HG02623 (cell line): ENCODE measurements around the gene BRD4.

ENCODE experiments used
- ATAC-seq: cut with Tn5 transposase; IDR thresholded peaks from one replicate; pipeline ENCODE4 v1.9.1; 2021; ENCODE audit warnings: moderate library complexity; ENCODE audit not compliant: unreplicated experiment

Gene BRD4

DNA sequence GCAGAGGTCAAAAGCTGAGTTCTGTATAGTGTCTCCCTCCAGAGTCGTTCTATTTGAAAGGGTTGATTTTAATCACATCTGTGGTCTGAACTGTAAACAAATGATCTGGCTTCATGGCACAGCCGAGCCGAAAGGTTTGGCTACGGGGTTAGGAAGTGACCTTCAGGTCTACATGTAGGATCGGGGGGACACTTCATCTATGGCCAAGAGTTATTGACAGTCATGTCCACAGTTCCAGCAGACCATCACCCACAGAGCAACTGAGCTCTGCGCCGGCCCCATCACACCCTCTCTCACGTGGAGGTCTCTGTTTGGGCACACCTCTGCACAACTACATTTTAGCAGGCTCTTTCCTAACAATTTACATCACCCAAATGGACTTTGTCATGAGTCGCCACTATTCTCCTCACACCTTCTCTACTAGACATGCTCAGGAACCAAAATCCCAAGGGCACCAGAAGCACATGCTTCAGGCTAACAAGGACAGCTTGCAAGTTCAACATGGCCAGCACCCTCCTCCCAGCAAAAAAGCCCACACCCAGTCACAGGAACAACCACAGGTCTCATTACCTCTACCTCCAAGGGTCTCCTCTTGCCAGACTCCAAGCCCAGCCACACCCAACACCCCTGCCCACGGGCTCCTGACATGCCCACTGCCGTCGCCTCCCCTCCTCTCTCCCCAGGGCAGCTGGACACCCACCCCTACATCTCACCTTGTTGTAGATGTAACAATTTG lies 64.0 kb downstream of the BRD4 start:
- ATAC-seq: no peak

DNA sequence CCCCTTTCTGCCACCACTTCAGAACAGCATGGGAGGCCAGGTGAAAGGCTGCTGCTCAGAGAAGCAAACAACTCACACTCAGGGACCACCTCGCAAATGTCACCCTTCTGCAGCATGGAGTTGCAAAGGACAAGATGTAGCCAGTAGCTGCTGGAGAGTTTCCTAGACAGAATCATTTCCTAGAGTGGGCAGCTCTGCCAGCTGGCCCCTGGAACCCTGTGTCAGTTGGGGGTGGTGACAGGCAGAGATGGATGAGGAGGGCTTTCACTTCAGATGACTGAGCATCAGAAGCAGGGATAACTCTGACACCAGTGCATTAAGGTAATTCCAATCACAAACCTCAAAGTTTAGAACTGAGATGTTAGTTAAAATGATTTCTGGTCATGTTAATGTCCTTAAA lies 65.7 kb downstream of the BRD4 start:
- no peak for ATAC-seq

- no peak for ATAC-seq
Measured at GRCh38 chr19:15265850-15266248, 66.5 kb downstream of the BRD4 start.

DNA sequence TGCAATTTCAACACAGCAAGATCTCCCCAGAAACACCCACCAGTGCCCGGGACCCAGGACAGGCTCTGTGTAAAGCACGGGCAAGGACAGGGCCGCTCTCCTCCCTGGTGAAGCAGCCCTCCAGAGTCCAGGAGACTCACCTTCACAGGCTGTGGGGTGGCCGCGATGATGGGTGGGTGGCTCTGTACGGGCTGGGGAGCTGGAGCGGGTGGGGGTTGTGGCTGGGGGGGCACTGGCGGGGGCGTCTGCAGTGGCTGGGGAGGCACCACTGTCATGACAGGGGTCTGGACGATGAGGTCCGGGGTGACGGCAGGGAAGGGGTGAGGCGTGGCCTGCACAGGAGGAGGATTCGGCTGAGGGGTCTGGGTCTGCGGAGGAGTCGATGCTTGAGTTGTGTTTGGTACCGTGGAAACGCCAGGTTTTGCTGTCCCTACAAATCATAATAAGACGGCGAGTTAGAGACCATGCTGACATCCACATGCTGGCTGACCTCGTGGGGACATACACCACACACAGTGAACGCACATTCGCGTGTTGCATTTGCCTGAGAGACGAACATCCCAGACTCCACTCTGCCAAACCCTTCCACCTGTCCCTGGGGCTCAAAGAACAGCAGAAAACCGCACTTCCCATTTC lies 67.0 kb downstream of the BRD4 start:
- no peak for ATAC-seq

DNA sequence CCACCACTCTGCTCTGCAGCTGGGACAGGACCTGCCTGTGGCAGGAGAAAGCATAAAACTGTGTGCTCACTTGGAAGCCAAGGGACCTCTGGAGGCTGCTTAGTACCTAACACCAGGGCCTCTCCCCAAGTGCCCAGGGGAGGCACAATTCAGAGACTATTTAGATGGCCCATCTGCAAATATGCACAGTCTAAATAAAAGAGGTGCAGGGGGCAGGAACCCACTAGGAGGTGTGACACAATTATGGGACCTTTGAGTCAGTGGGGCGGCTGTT lies 67.5 kb downstream of the BRD4 start:
- no peak for ATAC-seq

GRCh38 chr19:15264061-15264932 lies 68.0 kb downstream of the BRD4 start:
- ATAC-seq: no peak

DNA sequence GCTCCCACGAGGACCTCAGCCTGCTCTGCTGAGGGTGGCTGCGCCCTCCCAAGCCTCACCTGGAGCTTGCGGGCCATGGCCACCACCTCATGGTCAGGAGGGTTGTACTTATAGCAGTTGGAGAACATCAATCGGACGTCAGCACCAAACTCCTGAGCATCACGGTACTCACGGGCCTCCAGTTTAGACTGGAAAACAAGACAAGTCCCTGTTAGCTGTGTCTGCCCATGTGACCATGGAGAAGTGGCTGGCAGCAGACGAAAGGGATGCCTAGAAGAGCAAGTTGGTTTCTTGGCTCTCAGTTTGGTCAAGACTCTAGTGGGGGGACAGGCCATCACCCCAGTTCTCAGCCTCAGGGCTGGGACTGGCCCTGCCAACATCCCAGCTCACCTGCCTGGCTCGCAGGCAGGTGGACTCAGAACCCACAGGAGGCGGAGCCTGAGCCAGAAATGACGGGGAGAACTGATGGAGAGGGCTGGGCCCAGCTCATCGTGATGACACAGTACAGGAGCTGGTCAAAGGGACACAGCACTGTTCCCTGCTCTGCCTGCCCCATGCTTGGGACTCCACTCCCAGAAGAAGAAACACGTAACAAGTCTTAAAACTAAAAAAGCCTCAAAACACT lies 68.9 kb downstream of the BRD4 start:
- ATAC-seq: no peak

DNA sequence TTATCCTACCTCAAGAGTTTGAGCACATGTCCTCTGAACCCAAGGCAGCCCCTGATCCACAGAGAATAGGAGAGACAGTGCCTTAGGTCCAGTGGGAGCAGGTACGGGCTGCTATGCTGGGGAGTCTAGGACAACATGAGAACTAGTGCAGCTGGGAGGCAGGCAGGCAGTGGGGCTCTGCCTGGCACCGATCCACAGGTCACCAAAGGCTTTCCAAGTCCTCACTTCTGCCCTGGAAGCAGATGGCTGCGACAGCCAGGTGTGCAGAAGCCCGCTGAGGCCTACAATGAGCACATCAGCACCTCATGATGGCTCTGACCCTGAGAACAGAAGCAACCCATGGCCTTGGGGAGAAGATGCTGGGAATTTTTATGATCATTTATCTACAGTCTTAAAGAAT lies 70.3 kb downstream of the BRD4 start:
- ATAC-seq: no peak

- ATAC-seq: no peak
Measured at GRCh38 chr19:15260939-15261338, 71.4 kb downstream of the BRD4 start.

GRCh38 chr19:15259907-15260306 lies 72.4 kb downstream of the BRD4 start:
- ATAC-seq: no peak

DNA sequence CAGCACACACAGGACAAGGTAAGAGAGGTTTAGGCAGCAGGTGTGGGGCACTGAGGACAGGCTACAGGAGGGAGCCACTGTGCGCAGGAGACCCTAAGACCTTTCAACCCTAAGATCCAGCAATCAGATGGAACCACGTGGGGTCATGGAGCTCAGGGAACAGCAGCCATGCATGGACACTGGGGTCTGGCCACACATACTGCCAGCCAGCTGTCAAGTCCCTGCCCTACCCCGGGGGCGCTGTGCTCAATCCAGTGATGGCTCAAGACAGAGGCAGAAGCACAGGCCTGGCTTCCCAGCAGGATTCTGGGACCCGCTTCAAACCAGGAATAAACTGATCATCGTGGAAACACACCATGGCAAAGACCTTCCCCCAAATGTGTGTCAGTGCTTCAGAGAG lies 74.6 kb downstream of the BRD4 start:
- ATAC-seq: no peak

DNA sequence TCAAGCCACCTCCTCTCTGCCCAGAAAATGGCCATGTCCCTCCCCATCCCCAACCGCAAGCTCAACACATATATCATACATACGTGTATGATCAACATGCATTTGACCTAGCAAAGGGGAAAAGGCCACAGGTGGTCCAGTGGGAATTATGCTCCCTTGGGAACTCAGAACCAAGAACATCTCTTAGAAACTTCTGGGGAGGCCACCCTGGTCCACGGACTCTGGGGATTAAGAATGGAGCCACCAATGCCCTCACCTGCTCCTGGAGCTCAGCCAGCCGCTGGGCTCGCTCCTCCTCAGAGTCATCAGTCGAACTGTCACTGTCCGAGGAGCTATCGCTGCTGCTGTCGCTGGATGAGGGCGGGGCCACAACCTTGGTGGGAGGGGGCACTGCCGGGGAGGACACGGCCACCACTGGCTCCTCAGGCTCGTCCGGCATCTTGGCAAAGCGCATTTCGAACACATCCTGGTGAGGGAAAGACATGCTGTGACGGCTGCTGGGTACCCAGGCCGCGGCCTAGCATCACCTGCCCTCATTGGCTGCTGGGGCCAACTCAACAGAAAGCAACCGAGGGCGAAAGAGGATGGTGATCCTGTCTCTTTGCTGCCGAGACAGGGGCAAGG lies 75.5 kb downstream of the BRD4 start:
- no peak for ATAC-seq

- no peak for ATAC-seq
Measured at GRCh38 chr19:15255359-15255990, 76.9 kb downstream of the BRD4 start.

- ATAC-seq: no peak
Measured at GRCh38 chr19:15254547-15254946, 77.8 kb downstream of the BRD4 start.

- no peak for ATAC-seq
Measured at GRCh38 chr19:15253513-15253912, 78.8 kb downstream of the BRD4 start.

DNA sequence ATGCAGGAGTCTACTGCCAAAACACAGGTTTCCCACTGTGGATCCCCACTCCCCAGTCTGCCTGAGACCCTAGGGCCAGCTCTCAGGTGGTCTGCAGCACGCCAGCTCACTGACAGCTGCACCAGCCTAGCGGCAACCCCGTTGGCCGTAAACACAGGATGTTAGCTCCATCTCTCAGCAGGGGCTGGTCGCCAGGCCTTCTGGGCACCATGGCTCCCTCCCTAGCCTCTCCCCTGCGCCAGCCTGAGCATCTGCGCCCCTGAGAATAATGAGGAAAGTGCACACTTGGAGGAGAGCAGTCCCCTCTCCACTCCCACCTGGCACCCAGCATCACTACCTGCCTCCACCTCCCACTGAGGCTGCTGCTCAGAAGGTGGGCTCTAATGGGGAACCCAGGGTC lies 79.3 kb downstream of the BRD4 start:
- ATAC-seq: no peak

DNA sequence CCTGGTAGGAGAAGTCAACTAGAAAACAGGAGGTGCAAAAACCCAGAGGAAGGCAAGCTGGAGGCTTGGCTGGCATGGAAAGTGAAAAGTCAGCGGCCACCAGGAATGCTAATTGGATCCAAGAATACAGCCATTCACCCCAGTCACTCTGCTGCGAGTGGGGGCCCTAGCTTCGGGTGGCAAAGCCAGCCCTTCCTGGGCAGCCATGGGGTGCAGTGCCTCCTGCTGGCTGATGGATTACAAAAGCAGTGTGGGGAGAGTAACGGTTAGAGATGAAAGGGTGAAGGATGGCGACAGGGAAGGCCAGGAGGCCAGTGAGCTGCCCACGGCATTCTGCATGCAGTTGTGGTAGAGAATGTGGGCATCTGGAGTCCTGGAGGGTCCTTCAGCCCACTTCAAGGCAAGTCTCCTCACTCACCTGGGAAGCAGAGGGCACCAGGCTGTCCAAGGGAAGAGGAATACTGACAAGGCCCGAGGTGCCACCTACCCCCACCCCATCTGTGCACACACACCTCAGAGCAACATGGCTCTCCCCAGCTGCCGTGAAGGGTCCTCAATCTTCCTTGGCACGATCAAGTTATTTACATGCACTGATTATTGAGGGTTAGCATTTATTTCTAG lies 79.8 kb downstream of the BRD4 start:
- no peak for ATAC-seq

DNA sequence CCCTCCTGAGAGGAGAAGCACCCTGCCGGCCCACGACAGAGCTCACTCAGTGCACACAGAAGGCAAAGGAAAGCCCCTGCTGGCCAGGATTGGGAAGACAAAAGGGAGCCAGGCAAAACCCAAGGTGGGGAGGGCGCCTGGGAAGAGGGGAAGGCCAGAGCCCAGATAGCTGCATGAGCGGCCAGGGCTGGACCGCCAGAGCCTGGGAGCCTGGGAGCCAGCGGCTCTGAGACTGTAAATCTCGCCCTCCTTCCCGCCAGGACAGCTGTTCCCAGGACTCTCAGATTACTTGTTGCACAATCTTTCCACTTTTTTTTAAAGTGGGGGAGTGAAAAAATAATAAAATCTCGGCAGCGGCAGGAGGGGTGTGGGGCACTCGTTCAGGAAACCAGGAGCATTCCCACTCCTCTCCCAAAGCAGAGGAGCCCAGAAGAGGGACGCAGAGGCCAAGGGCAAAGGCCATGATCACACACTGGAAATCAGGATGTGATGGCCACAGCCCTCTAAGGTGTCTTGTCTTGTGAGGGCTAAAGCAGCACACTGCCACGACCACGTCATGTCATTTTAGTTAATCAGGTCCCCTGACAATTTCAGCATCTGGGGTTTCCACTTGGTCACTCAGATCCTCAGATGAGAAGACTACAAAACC lies 80.5 kb downstream of the BRD4 start:
- ATAC-seq: no peak

DNA sequence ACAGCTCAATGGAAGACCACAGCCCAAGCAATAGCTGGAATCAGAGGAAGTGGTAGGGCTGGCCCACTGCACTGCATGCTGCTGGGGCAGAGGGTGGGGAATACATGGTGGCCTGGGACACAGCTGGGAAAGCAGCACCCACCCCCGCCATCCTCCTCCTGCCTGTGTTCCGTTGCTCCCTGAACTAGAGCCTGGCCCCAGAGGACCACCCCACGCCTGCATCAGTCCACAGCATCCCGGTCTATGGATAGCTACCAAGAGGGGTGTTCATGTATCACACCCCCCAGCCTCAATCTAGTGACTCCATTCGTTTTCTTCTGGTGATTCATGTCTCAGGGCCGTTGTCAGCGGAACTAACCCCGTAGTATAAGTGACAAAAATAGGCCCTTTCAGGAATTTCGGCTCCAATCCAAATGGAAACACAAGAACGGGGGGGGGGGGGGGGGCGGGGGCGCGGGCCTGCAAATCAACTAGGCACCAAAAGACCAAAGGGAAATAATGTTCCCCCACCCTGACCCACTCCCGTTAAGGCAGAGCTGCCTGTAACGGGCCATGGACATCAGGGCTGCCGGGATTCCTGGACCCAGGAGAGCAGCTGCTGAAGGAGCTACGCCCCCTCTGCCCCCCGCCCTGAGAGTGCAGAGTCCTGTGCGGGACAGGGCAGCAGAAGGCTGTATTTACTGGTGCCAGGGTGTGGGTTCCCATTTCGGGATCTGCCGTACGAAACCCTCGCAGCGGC lies 81.2 kb downstream of the BRD4 start:
- no peak for ATAC-seq
